HG03095 (cell line): ENCODE data around the gene CHEK1.
"Not testable (repeated sequence)": the region's sequence is repeated elsewhere in the genome, so short reads cannot be mapped to it uniquely, and the experiment has no call there.

Source experiments
- ATAC-seq: cut with Tn5 transposase; IDR thresholded peaks from one replicate; pipeline ENCODE4 v1.9.1; 2021; ENCODE audit warnings: moderate library complexity; ENCODE audit not compliant: unreplicated experiment

Gene CHEK1

DNA sequence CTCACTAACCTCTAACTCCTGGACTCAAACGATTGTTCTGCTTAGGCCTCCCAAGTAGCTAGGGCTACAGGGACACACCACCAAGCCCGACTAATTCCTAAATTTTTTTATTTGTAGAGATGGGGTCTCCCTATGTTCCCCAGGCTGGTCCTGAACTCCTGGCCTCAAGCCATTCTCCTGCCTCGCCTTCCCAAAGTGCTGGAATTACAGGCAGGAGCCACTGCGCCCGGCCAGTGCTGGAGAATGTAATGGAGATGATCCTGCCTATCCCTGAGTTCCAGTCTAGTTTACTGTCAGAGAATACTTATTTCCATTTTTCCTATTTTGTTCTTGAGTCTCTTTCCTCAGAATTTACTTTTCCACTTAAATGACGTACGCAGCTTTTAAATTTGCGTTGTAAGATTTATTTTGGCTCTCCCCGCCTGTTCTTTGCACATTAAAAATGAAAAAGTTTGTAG lies at the start of gene CHEK1:
Gene CHEK1, plus strand, starts transcription at position 408 of the 458 bp plus-strand sequence. CDS start 1,606 bp downstream, outside the sequence.
- no peak for ATAC-seq

DNA sequence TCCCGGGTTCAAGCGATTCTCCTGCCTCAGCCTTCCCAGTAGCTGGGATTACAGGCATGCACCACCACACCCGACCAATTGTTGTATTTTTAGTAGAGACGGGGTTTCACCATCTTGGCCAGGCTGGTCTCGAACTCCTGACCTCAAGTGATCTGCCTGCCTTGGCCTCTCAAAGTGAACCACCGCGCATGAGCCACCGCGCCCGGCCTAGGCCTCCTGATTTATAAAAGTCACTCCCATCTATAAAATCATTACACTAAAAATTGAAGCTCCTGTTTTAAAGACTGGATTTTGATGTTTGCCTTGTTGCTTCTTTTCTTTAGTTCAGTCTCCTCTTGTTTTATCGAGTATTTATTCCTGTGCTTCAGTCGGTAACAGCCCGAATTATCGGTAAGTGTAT lies 47.8 kb upstream of the CHEK1 start:
- not testable (repeated sequence) for ATAC-seq

DNA sequence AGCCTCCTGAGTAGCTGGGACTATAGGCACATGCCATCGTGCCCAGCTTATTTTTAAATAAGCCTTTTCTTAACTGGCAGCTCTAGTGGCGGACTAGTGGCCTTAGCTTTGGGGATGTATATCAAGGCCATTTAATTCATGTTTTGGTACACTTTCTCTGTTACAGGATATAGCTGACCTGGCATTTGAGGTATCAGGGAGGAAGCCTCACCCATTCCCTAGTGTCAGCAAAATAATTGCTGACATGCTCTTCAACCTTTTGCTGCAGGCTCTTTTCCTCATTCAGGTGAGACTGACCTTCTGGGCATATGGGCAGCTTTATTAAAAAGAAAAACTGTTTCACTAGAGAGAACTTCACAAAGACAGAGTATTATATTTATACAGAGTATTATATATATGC lies 46.2 kb upstream of the CHEK1 start:
- no peak for ATAC-seq

DNA sequence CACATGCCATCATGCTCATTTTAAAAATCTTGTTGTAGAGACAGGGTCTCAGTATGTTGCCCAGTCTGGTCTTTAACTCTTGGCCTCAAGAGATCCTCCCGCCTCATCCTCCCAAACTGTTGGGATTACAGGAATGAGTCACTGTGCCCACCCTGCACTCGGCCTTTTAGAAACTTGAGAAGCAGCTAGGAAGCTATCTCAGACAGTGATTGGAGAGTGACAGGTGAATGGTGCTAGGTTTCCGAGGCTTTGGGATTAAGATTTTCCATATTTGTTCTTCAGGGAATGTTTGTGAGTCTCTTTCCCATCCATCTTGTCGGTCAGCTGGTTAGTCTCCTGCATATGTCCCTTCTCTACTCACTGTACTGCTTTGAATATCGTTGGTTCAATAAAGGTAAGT lies 45.2 kb upstream of the CHEK1 start:
- no peak for ATAC-seq

DNA sequence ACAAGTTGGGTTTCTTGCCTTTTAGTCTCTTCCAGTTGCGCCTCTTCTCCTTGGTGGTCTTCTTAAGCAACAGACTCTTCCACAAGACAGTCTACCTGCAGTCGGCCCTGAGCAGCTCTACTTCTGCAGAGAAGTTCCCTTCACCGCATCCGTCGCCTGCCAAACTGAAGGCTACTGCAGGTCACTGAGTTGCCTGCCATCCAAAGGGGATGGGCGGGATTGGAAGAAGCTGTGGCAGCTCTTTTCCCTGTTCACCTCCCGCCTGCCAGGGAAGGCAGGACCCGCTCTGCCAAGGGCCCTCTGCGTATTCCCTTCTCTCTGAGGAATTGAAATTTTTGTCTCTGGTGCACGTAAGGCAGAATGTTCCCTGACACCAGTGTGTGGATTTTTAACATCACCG lies 41.5 kb upstream of the CHEK1 start:
- no peak for ATAC-seq

DNA sequence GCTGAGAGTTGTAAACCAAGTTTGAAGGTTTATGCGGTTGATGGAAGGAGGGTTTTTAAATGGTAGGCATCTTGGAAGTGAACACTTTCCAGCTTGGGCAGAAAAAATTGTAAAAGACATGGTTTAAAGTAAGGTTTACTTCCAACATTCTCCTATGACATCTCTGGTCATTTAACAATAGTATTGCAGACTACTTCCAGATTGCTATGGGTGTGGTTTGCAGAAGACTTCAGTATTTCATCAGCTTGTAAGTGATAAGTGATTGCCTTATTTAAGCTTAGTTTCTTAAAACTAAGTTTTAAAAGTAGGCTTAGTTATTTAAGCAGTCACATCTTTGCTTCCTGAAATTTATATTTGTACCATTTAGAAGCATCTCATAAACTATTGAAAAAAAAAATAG lies 39.5 kb upstream of the CHEK1 start:
- ATAC-seq: no peak

DNA sequence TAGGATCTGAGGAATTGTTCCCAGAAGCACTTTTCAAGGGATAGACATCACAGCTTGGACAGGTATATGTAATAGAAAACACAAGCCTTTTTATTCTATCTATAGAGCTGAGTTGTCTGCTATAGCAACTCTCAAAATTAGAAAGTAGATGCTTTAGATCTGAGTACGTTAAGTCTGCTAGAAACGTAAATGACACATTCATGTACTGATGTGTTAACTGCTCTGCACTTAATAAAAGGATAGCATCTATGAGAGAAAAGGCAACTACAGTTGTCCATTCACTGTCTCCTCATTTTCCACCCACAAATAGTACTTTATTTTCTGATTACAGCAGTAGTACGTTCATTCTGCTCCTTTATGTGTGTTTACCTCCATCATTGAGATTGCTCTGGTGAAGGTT lies 38.3 kb upstream of the CHEK1 start:
- no peak for ATAC-seq

DNA sequence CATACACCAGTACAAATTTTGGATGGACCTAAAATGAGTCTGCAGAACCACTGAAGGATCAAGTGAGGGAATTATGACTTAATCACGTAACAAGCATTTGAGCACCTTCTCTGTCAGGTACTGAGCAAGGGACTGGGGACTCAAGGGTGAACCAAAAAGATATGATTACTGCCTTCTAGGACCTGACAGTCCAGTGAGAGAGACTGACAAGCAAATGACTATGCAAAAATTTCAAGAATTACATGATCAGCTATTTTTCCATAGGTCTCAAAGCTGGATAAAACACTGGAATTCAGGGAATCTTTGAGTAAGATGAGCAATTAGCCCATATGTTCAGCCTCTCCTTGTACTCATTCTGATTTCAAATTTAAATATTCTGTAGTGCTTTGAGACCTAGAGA lies 37.5 kb upstream of the CHEK1 start:
- ATAC-seq: no peak

DNA sequence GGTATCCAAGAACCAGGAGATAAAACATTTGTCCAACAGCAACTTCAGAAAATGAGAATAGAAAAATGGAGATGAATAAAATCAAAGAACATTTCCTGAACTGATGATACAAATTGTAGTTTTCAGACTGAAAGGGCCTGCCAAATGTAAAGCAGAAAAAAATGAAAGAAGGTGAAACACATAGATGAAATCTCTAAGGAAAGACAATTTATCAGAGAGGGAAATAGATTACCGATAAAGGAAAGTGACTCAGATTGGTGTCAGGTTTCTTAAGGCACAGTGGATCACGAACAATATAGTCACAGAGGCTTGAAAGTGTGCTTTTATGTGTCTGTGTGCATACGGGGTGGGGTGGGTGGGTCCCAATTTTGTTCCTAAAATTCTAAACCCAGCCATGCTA lies 36.5 kb upstream of the CHEK1 start:
- no peak for ATAC-seq

DNA sequence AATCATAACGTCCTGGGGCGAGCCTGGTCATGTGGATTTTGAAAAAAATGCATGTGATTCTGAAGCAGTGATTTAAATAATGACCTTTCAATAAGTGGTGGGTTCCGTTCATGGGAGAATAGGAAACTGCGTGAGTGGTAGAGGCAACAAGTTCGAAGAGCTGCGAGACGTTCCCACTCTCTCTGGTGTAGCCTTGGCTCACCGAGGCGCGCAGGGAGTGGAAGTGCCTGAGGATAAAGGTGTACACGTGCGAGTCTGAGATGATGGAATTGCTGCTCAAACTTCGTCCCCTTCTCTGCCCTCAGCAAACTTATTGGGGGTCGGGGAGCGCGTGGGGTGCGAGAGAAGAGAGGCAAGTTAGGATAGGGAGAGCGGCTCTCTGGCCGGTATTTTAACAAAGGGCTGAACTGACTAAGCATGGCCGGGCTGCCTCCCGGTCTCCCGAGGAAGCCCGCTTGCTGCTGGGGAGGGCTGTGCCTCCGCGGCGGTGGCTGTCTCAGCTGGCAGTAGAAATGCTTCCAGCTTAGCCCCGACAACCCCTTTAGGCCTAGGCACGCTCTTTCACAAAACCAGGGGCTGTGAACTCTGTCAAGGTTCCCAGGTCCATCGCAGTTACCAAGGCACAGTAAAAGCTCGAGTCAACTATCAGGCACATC lies 33.2 kb upstream of the CHEK1 start:
- ATAC-seq: peak; percentile 17

DNA sequence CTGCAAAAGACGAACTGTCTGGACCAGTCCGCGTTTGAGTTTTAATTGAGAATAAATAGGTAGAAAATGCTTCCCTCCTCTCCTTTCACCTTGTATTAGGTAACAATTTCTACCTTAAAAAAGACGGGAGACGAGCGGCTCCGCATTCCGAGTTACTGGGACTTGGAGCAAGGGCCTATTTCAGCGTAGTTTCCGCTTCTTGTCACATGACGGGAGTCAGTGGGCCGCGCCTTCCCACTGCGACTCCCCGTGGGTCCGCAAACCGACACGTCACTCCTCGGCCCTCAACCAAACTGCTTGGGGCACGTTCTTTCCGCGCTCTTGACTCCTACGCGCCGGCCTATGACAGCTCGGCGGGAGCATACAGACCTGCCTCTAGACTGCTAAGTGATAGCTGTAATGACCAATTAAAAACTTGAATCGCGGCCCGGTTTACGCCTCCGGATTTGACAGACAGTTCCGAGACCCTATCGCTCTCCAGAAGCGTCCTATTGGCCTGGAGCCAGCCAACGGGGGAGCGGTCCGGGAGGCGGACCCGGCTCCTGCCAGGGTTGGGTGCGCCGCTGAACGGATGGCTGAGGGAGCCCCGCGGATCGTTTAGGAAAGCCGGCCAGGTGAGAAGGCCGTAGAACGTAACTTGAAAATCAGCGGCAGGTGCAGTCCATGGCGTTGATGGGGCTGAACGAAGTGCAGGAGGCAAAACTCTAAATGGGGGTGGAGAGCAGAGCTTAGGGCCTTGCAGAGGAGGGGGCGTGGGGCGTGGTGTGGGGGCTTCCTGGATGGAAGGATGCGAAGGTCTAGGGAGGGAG lies 32.5 kb upstream of the CHEK1 start, which contains the start of gene STT3A:
Gene STT3A, plus strand, starts transcription at position 548 of the 809 bp plus-strand sequence. CDS start 3,064 bp downstream, outside the sequence.
- peak; percentile 97 for ATAC-seq

DNA sequence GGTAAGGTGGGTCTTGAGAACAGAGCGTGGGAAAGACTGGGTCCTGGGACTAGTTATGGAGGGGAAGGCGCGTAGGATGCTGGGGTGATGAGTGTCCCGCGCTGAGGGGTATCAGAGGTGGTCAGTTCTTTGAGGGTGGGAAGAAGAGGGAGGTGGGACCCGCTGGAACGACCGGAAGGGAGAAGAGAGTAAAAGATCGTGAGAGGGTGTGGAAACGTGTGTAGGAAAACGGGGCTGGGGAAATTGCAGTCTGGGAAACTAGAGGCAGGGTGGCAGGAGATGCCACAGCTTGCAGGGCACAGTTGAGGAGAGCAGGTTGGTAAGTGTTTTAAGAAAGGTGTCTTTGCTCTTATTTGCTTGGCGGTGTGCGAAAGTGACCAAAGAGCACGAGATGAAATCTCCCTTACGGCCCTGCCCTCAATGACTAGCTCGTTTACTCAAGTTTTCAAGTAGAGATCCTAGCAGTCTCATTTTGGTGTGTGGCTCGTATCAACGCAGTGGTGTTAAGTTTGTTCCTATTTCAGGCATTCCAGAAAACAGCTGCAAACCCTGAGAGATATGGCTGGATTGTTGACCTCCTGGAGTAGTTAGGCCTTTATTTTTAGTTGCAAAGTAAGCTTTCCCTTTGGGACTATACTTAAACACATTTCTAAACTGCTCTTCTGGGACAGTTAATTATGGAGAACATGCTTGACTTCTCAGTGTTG lies 31.7 kb upstream of the CHEK1 start:
- no peak for ATAC-seq

DNA sequence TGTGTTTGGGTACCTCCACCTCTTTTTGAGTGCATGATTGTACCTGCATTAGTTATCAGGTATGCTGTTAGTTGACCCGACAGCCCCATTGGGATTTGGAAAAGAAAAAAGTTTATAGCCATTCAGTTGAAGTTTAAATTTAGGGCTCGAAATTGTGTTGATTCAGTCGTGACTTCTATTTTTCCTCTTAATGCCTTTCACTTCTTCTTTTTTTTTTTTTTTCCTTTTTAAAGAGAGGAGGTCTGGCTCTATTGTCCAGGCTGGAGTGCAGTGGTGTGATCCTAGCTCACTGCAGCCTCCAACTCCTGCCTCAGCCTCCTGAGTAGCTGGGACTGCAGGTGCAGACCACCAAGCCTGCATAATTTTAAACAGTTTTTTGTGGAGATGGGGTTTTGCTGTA lies 30.0 kb upstream of the CHEK1 start:
- ATAC-seq: no peak

DNA sequence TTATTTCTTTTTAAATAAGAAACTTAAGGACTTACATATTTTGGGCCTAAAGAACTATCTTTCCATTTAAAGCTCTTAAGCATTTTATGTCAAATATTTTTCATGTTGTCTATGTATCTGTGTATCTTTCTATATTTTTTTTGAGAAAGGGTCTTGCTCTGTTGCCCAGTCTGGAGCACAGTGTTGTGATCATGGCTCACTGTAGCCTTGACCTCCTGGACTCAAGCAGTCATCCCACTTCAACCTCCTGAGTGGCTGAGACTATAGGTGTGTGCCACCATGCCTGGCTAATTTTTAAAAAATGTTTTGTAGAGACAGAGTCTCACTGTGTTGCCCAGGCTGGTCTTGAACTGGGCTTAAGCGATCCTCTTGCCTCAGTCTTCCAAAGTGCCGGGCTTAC lies 24.3 kb upstream of the CHEK1 start:
- ATAC-seq: no peak

DNA sequence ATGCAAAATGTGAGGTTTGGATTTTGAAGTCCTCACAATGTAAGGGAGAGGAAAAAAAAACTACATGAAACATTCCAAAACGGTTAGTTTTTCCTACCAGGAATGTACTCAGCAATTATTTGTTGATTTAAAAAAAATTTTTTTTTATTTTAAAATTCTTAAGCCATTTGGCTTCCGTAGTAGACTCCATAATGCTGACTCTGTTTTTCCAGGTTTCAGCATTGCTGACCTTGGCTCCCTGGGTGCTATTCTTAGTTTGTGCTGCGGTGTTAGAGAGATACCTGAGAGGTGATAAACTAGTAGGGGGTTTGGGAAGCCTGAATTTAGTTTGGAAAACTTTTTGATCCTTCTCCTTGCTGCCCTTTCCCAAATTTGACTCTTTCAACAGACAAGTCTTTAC lies 21.8 kb upstream of the CHEK1 start:
- no peak for ATAC-seq

DNA sequence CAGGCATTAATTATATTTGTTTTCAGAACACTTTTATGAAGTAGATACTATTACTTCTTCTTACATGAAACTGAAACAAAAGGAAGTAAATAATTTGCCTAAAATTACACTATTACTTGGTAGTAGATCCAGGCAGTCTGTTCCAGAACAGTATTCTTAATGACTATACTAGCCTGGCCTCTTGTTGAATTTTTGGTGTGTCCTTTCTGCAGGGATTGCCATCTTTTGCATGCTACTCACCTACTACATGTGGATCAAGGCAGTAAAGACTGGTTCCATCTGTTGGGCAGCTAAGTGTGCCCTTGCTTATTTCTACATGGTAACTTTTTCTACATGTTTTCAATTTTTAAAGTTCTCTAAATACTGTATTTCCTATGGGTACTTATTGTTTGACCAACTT lies 19.5 kb upstream of the CHEK1 start:
- no peak for ATAC-seq

DNA sequence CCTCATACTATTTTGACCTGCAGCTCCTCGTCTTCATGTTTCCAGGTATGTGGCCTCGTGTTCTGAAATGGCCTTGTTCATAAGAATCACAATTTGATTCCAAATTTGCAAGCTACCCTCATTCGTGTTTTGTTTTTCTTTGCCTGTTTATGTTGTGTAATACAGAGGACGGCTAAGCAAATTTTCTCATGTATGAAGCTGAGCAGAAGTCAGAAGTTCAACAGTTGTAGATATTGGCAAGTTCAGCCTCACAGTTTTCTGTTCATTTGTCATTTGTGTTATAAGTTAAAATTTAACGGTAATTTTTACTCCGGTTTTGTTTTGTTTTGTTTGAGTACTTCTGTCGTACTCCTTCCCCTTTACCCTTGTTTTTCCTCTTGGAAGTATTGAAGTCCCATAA lies 15.4 kb upstream of the CHEK1 start:
- no peak for ATAC-seq

DNA sequence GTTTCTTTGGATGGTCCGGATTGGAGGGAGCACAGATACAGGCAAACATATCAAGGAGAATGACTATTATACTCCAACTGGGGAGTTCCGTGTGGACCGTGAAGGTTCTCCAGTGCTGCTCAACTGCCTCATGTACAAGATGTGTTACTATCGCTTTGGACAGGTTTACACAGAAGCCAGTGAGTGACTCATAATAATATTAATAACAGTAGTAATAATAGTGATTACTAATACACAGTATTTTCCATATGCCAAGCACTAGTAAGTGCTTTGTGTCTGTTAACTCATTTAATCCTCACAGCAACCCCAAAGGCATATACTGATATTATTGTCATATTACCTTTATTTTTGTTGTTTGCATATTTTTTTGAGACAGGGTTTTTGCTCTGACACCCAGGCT lies 6.6 kb upstream of the CHEK1 start:
- no peak for ATAC-seq

DNA sequence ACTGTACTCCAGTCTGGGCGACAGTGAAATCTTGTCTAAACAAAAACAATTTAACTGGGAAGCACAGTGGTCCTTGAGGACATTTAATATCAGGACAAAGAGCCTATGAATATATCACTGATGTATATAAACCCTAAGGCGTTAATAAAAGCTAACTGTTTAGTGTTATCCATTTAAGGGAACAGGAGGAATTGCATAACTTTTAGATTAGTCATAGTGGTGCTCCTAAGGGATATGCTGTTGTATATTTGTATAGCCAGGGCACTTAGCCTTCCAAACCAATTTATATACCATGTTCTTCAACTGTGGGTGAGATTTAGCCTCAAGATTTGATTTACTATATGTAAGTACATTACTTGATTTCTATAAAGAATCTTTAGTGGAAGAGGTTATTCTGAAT lies 3.0 kb upstream of the CHEK1 start:
- ATAC-seq: no peak

DNA sequence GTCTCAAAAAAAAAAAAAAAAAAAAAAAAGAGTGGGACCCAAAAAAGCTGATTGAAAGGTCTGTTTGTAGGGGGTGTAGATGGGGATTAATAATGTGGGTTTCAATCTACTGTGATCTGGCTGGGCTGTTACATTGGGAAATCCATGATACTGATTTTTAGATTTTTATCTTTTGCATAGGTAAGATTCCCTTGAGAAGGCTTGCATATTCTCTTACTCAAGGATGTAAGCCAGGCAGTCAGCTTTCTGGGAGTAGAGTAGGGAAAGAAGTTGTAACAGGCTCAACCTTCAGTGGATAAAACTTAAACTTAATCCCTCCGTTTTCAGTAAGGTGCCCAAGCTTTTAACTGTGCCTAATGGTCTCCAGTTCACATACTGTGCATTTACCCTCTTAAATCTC lies 1.9 kb upstream of the CHEK1 start:
- ATAC-seq: no peak

DNA sequence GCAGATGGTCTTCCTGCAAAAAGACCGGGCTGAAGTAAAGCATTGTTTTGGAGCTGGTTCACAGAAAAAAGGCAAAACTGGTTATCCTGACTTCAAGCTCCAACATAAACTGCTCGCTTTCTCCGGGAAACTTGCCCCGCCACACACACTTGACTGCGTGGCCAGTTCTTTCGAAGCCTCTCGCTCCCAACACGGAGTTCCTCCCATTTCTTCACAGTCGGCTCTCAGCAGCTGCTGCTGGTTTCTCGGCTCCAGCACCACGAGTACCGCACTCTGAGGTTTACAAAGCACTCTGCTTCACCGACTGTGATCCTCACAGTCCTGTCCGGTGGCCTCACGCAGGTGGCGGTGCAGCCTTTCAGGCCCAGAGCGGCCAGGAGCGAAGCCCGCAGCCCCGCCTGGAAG lies 264 bp downstream of the CHEK1 start:
- no peak for ATAC-seq
